RWPE2 (cell line): ENCODE measurements around the gene WDR44.

Experiments
- ATAC-seq: fragments of 200-7000 bp; cut with Tn5 transposase; 3 replicates; pipeline ENCODE4 v1.9.1; 2021; ENCODE audit warnings: low read depth
- DNase-seq: peaks from one replicate; pipeline ENCODE4 v3.0.0-alpha.2; 2020; ENCODE audit warnings: low spot score
- H3K27ac ChIP-seq: fragments of 450-650 bp; 2 replicates; pipeline ENCODE4 v1.5.1; 2017; ENCODE audit warnings: mild to moderate bottlenecking; ENCODE audit not compliant: poor library complexity, severe bottlenecking
- H3K27me3 ChIP-seq: fragments of 250-450 bp; sonication (Bioruptor Pico); 2 replicates; pipeline ENCODE4 v1.5.1; 2021; ENCODE audit warnings: mild to moderate bottlenecking, moderate library complexity; ENCODE audit not compliant: insufficient read depth, poor library complexity, severe bottlenecking
- H3K36me3 ChIP-seq: fragments of 250-450 bp; sonication (Bioruptor Pico); 2 replicates; pipeline ENCODE4 v1.5.1; 2020; ENCODE audit warnings: low read depth, mild to moderate bottlenecking, moderate library complexity
- H3K4me1 ChIP-seq: fragments of 250-450 bp; sonication (Bioruptor Pico); 2 replicates; pipeline ENCODE4 v1.5.1; 2021; ENCODE audit warnings: mild to moderate bottlenecking, moderate library complexity; ENCODE audit not compliant: insufficient read depth, poor library complexity, severe bottlenecking
- H3K4me3 ChIP-seq: fragments of 250-450 bp; sonication (Bioruptor Pico); 2 replicates; pipeline ENCODE4 v1.5.1; 2021; ENCODE audit warnings: mild to moderate bottlenecking, moderate library complexity; ENCODE audit not compliant: severe bottlenecking
- H3K9me3 ChIP-seq: fragments of 250-450 bp; sonication (Bioruptor Pico); 2 replicates; pipeline ENCODE4 v1.5.1; 2021; ENCODE audit warnings: mild to moderate bottlenecking, moderate library complexity; ENCODE audit not compliant: severe bottlenecking
- CTCF ChIP-seq: fragments of 450-650 bp; IDR thresholded peaks from one replicate; pipeline ENCODE4 v1.5.1; 2017; ENCODE audit warnings: mild to moderate bottlenecking, moderate library complexity; ENCODE audit not compliant: poor library complexity, severe bottlenecking

The WDR44 gene

GRCh38 chrX:118418811-118419251 lies 72.9 kb downstream of the WDR44 start:
- Histone ChIP-seq H3K4me1 (no peaks in the 10 kb centered on the region), H3K4me3 (no peak overlapping the region), H3K9me3 (no peaks in the 10 kb centered on the region), H3K27ac (no peak overlapping the region), H3K27me3 (no peaks in the 10 kb centered on the region), H3K36me3 (no peaks in the 10 kb centered on the region)
- no peak for TF ChIP-seq CTCF
- DNase-seq: no peak
- no peak for ATAC-seq

GRCh38 chrX:118420462-118420861 lies 74.6 kb downstream of the WDR44 start:
- no peaks in the 10 kb centered on the region for H3K27me3 ChIP-seq
- H3K36me3 ChIP-seq: no peaks in the 10 kb centered on the region
- no peaks in the 10 kb centered on the region for H3K9me3 ChIP-seq
- H3K4me3 ChIP-seq: no peak overlapping the region
- H3K27ac ChIP-seq: no peak overlapping the region
- TF ChIP-seq CTCF: no peak
- H3K4me1 ChIP-seq: no peaks in the 10 kb centered on the region
- ATAC-seq: no peak
- DNase-seq: no peak

GRCh38 chrX:118423558-118423957 lies 77.7 kb downstream of the WDR44 start:
- DNase-seq (no peak), ATAC-seq (no peak)
- Histone ChIP-seq H3K36me3 (no peaks in the 10 kb centered on the region), H3K27ac (no peak overlapping the region), H3K4me1 (no peaks in the 10 kb centered on the region), H3K4me3 (no peak overlapping the region), H3K27me3 (no peaks in the 10 kb centered on the region), H3K9me3 (no peaks in the 10 kb centered on the region)
- no peak for TF ChIP-seq CTCF

DNA sequence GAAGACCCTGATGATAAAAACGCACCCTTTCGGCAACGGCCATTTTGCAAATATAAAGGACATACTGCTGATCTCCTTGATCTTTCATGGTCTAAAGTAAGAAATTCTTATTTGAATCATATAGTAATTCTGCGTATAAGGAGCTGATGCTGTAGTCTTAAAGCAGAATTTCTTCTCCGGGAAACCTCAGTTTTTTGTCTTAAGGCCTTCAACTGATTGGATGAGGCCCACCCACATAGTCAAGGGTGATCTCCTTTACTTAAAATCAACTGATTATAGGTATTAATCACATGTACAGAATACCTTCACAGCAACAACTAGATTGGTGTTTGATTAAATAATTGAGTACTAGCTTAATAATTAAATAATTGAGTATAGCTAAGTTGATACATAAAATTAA lies 86.9 kb downstream of the WDR44 start:
- no peak for TF ChIP-seq CTCF
- no peaks in the 10 kb centered on the region for H3K27me3 ChIP-seq
- no peaks in the 10 kb centered on the region for H3K4me1 ChIP-seq
- no peak for DNase-seq
- H3K9me3 ChIP-seq: no peaks in the 10 kb centered on the region
- H3K36me3 ChIP-seq: 0 out of 2 replicates have a peak, but pooled peaks cover 11% of the 10 kb centered on the region
- H3K4me3 ChIP-seq: no peak overlapping the region
- H3K27ac ChIP-seq: no peak overlapping the region
- no peak for ATAC-seq

DNA sequence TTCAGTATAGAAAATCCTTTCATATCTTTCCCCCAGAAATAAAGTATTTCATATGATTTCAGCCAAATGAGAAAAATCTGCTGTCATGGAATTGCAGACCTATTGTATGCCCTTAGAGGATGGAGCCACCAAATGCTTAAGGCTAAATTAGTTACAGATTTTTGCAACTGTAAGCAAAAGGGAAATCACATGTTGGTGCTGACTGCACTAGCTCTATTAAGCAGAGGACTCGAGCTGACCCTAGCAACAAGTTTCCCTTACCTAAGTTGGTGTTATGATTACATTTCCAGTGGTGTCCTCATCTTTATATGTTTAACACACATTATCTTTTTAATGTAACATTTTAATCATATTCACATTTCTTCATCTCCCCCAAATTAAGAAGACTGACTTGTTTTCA lies 91.4 kb downstream of the WDR44 start:
- no peaks in the 10 kb centered on the region for H3K27me3 ChIP-seq
- no peaks in the 10 kb centered on the region for H3K9me3 ChIP-seq
- DNase-seq: no peak
- no peaks in the 10 kb centered on the region for H3K4me1 ChIP-seq
- H3K36me3 ChIP-seq: peaks cover 14% of the 10 kb centered on the region; the same call in 1 of the 2 replicates
- no peak for TF ChIP-seq CTCF
- no peak overlapping the region for H3K27ac ChIP-seq
- no peak for ATAC-seq
- H3K4me3 ChIP-seq: no peak overlapping the region
